NK-92 (cell line): ENCODE measurements around the gene NKX2-3.

ENCODE experiments used
- DNase-seq: peaks from one replicate; lab custom pipeline; 2025; ENCODE audit not compliant: unreplicated experiment; lab: John Stamatoyannopoulos, UW

The NKX2-3 gene

DNA sequence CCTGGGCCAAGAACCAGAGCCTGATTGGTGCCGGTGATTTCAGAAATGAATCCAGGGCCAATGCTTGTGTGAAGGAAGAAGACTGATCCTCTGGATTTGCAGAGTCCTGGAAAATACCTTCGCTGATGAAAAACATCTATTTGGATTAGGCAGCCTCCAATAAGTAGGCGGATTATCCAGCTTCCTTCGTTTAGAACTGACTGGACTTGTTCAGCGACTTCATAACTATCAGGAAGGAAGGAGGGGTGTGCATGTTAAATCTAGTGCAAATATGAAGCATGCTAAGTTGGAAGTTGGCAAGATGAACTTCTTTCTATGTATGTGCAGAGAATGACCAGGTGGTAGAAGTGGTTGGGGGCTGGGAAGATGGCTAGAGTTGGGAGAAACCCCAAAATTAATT, 41.0 kb downstream of the NKX2-3 start:
- DNase-seq = no peak

DNA sequence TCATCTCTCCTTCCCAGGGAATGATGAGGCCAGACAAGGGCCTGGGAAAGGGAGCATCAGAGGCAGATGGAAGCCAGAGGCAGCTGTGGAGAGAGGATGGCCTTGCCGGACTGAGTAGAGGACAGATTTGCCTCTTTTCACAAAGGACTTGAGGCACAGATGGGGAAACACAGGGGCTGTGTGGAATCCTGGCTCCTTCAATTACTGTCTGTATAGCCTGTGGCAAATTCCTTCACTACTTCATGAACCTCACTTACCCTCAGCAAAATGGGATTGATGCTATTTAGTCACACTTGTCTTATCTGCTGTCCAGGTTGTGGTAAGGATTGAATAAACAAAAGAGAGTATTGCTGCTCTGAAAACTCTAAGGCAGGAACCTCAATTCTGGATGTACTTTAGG, 47.2 kb downstream of the NKX2-3 start:
- no peak for DNase-seq

DNA sequence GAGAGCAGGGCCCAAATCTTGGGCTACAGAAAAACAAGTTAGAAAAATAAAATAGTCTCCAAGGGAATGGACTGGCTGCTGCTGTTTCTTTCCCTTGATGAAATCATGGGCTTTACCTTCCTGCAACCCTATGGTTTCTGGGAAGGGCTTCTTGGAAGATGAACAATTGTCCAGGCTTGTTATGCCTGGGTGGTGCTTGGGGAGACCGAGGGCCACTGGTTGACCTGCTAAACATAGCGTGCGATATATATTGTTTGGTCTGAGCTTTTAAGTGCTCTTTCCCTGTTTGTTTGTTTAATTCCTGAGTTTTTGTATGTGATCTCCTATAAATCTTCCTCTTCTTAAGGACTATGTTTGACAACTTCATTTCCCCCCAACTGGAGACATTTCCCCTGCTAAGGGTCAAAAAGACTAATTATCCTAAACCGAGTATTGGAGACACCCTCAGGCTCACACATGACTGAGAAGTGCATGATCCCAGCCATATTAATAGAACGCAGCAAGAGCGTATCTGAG, 49.6 kb downstream of the NKX2-3 start:
- DNase-seq = no peak

DNA sequence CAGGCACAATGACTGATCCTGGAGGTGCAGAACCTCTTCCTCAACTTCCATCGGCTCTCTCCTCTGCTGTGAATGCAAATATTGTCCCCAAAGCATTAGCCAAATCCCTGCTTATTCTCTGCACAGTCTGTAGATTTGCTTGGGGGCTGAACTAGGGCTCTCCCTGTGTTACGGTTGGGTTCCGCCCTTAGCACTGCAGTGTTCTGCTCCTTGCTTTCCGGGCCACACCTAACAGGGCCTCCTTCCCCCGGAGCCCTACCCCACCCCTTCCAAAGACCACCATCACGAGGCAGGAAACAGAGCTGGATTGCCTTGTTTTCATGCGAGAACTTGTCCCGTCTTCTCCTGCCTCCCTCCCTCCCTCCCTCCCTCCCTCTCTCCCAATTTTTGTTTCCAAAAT, 50.9 kb downstream of the NKX2-3 start:
- no peak for DNase-seq
